Measurements from ENCODE around the gene ACADVL.

DNA sequence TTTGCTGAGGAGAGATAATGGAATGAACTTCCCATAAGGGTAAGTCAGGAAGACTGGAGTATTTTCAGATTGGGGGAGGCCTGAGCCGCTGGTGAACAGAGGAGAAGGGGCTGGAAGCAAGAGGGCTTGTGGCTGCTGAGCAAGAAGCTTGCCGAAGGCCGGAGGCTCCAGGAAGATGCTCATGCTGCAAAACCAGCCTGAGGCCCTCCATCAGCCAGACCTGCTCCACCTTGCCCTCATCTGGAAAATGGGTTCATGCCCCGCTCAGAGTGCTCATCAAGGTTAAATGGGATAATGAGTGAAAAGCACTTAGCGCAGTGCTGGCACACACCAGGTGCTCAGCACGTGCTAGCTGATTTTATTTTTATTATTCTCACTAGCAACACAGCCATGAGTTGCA is 35.1 kb upstream of the ACADVL start:
- TF ChIP-seq, protein P1, sequence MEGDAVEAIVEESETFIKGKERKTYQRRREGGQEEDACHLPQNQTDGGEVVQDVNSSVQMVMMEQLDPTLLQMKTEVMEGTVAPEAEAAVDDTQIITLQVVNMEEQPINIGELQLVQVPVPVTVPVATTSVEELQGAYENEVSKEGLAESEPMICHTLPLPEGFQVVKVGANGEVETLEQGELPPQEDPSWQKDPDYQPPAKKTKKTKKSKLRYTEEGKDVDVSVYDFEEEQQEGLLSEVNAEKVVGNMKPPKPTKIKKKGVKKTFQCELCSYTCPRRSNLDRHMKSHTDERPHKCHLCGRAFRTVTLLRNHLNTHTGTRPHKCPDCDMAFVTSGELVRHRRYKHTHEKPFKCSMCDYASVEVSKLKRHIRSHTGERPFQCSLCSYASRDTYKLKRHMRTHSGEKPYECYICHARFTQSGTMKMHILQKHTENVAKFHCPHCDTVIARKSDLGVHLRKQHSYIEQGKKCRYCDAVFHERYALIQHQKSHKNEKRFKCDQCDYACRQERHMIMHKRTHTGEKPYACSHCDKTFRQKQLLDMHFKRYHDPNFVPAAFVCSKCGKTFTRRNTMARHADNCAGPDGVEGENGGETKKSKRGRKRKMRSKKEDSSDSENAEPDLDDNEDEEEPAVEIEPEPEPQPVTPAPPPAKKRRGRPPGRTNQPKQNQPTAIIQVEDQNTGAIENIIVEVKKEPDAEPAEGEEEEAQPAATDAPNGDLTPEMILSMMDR (IDR thresholded peaks at IDR 0.05; ENCODE audit: low read length): no peak
- TF ChIP-seq EZH2 (IDR thresholded peaks at IDR 0.05; ENCODE audit: borderline replicate concordance, low read length): no peak

Data from OCI-LY1 (cell line).